ENCODE results near the gene SEPTIN8.
"Not testable (repeated sequence)": the region's sequence is repeated elsewhere in the genome, so short reads cannot be mapped to it uniquely, and the experiment has no call there.

The SEPTIN8 gene

GRCh38 chr5:132812123-132812765 lies 35.2 kb upstream of the SEPTIN8 start:
- DNase-seq: peak; percentile 38

- DNase-seq: no peak
Observed at GRCh38 chr5:132810605-132811004, 33.6 kb upstream of the SEPTIN8 start.

- DNase-seq: no peak
Observed at GRCh38 chr5:132808866-132809265, 31.8 kb upstream of the SEPTIN8 start.

- DNase-seq: no peak
Observed at GRCh38 chr5:132808448-132808847, 31.4 kb upstream of the SEPTIN8 start.

GRCh38 chr5:132807163-132807838 lies 30.3 kb upstream of the SEPTIN8 start:
- DNase-seq: peak; percentile 44

- not testable (repeated sequence) for DNase-seq
Observed at GRCh38 chr5:132806804-132807162, 29.7 kb upstream of the SEPTIN8 start.

GRCh38 chr5:132805872-132806271 lies 28.8 kb upstream of the SEPTIN8 start:
- DNase-seq: not testable (repeated sequence)

- DNase-seq: not testable (repeated sequence)
Observed at GRCh38 chr5:132804219-132804618, 27.2 kb upstream of the SEPTIN8 start.

GRCh38 chr5:132802685-132803066 lies 25.6 kb upstream of the SEPTIN8 start:
- not testable (repeated sequence) for DNase-seq

GRCh38 chr5:132802044-132802684 lies 25.1 kb upstream of the SEPTIN8 start:
- no peak for DNase-seq

GRCh38 chr5:132800545-132800944 lies 23.5 kb upstream of the SEPTIN8 start:
- DNase-seq: no peak

GRCh38 chr5:132799392-132799791 lies 22.4 kb upstream of the SEPTIN8 start:
- DNase-seq: no peak

GRCh38 chr5:132797651-132798050 lies 20.6 kb upstream of the SEPTIN8 start:
- DNase-seq: no peak

- DNase-seq: no peak
Observed at GRCh38 chr5:132791026-132791425, 14.0 kb upstream of the SEPTIN8 start.

GRCh38 chr5:132790201-132790865 lies 13.3 kb upstream of the SEPTIN8 start:
- no peak for DNase-seq

GRCh38 chr5:132788990-132789886 lies 12.2 kb upstream of the SEPTIN8 start:
- DNase-seq: no peak

GRCh38 chr5:132788508-132788907 lies 11.5 kb upstream of the SEPTIN8 start:
- DNase-seq: no peak

- no peak for DNase-seq
Observed at GRCh38 chr5:132787076-132787475, 10.0 kb upstream of the SEPTIN8 start.

GRCh38 chr5:132785864-132786263 lies 8.8 kb upstream of the SEPTIN8 start:
- DNase-seq: no peak

GRCh38 chr5:132785365-132785764 lies 8.3 kb upstream of the SEPTIN8 start:
- no peak for DNase-seq

GRCh38 chr5:132782101-132782500 lies 5.1 kb upstream of the SEPTIN8 start:
- no peak for DNase-seq

GRCh38 chr5:132781029-132781428 lies 4.0 kb upstream of the SEPTIN8 start:
- no peak for DNase-seq

- DNase-seq: no peak
Observed at GRCh38 chr5:132780577-132780976, 3.5 kb upstream of the SEPTIN8 start.

Measured in retina (tissue), 1 donor.